ENCODE measurements around the gene ATP5F1E.

Gene ATP5F1E

DNA sequence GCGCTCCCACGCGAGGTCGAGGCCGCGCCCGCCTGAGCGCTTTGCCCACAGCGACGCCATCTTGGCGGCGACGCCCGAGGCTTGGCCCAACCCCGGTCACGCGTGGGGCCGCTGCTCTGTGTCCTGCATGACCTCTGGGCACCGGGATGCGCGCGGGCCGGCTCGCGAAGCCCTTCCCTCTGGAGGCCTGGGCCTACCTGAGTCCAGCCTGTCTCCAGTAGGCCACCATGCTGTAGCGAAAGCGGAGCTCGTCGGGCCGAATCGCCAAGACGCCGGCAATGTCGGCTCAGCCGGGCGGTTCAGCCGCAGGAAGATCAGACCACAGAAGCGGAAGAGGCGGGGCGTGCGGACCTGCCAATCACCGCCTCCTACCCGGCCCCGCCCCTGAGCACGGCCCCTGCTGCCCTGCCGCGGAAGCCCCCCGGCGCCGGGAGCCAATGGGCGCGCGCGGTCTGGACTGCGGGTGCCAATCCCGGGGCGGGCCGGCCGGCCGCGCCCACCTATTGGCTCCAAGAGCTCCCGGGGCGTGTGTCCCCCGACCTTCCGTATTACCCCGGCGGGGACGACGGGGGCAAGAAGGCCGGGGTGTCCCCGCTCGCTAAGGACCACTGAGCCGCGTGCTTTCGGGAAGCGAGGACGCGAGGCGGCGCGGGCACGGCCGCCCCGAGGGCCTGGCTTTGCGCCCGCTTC lies at the start of gene ATP5F1E:
TSS of gene ATP5F1E (minus strand) at position 313 of the 690 bp plus-strand sequence. CDS start at position 229, 84 bp downstream.
- DNase-seq = peak; percentile 86

DNA sequence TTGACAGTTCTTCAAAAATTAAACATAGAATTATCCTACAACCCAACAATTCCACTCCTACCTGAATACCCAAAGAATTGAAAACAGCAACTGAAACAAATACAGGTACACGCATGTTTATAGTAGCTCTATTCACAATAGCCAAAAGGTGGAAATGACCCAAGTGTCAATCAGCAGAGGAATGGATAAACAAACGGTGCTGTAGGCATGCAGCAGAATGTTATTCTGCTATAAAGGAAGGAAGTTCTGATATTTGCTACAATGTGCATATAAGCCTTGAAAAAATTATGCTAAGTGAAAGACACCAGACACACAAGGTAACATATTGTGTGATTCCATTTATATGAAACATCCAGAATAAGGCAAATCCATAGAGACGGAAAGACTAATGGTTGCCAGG lies 48.9 kb upstream of the ATP5F1E start:
- no peak for DNase-seq

DNA sequence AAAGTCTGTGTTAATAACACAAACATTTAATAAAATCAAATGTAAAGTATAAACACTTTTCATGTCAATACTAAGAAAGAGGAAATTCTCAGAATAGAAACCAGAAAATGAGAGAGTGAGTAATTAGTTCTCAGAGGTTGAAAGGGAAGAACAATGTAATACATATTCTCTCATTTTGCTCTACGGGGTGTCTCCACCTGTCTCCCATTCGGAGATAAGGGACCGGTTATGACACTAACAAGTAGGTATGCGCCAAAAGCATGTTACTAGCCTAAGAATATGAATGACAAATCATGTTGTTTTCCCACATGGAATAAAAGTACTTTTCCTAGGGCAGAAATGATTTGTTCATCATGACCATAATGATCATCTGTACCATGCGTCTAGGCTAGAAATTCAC lies 46.1 kb upstream of the ATP5F1E start:
- DNase-seq = no peak

DNA sequence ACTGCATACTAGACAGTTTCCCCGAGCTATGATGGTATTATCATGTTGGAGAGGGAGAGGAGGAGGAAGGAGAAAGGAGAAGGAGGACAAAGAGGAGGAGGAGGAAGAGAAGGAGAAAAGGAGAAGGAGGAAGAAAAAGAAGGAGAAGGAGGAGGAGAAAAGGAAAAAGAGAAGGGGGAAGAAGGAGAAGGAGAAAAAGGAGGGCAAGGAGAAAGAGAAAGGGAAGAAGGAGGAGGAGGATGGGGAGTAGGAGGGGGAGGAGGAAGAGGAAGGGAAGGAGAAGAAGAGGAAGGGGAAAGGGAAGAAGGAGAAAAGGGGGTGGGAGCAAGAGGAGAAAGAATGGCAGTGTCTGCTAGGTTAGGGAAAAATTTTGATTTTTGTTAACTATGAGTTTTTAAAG lies 45.6 kb upstream of the ATP5F1E start:
- no peak for DNase-seq

DNA sequence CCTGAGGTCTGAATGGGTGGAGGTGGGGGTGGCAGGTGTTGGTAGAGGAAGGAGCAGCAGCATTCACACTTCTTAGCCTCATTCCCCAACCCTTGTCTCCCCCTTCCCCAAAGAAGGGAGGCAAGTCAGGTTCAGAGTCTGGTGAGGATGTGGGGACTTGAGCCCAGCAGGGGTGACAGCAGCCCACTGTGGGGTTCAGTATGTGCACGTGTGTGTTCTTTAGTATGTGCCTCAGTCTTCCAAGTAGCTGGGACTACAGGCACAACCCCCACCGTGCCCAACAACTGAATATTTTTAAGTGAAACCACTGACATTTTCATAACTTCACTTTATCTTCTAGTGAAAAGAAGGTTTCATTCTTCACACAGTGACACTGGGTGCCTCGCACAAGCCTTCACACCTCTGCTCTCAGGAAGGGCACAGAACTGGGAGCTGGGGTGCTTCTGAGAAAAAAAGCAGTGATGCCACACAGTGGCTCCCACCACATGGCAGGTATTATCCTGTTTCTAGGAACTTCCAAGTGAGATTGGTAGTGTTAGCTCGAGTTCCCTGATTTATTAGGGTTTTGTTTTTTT lies 43.9 kb upstream of the ATP5F1E start:
- no peak for DNase-seq

DNA sequence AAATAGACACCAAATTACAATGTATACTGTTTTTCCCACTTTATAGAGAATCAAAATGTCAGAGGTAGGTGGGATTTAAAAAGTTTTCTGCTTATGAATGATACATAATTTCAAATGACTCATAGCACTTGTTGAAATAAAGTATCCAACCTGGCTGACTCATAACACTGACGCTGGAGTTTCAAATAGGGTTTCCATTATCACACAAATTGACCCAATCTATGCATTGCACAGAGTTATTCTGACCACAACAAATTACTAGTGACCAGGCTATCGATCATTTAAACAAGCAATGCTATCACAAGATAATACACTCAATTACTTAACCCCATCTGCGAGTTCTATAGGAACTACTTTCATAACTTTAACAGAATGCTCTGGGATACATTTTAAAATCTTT lies 42.3 kb upstream of the ATP5F1E start:
- DNase-seq = no peak

DNA sequence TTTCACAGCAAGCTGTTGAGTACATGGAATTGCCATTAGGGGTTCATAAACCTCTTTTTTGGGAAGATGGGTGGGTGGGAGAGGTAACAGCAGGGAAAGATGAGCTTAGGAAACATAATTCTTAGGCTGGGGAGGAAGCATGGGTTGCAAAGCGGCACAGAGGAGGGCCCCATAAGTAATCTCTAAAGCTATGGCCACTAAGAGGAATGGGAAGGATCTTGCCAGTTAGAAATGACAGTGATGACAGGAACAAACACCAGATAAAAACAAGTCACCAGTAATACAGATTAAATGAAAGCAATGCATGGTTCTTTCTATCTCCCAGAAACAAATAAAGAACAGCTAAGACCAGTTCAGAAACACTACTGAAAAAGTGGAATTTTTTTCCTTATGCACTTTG lies 41.4 kb upstream of the ATP5F1E start:
- DNase-seq = no peak

DNA sequence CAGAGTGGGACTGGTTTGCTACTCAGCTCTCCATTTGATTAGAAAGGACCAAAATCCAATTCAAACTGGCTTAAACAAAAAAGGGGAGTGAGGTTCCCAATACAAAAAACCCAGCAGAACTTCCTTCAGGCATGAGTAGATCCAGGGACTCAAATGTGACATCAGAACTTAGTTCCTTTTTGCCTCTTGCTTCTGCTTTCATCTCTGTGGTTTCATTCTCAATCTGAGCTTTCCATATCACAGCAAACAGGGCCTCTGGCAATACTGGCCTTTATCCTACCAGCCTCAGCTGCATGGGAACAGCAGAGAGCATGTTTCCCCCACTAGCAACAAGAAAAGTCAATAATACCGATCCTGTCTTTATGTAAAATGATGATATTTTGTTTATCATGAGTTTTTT lies 39.1 kb upstream of the ATP5F1E start:
- DNase-seq = no peak

DNA sequence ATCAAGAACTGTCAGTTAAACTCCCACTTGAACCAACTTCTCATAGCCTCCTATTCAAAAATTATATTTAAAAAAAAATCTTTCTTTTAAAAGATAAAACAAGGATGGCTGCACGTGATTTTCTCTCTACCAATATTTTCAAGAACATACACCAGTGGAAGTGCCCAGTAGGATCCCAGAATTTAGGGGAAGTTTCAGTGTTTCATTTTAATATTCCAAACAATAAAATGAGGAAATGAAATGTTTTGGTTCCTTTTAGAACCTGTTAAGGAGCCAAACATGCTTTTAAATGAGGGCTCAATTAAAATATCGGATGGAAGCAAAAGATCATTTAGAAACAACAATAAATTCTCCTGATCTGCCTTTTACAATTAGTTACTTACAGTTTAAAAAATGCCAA lies 36.9 kb upstream of the ATP5F1E start:
- DNase-seq = no peak

DNA sequence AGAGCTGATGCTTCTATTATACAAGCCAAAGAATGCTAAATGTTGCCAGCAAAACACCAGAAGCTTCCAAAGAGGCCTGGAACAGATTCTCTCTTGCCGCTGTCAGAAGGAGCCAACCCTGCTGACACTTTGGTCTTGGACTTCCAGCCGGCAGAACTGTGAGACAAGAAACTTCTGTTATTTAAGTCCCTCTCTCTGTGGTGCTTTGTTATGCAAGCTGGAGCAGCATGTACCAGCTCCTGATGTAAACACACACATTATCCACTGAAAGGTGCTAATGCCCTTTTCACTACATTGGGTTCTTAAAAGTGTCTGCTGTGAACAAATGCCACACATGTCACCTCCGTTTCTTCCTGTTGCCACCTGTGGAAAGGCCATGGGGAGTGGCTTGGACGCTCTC lies 36.4 kb upstream of the ATP5F1E start:
- no peak for DNase-seq

DNA sequence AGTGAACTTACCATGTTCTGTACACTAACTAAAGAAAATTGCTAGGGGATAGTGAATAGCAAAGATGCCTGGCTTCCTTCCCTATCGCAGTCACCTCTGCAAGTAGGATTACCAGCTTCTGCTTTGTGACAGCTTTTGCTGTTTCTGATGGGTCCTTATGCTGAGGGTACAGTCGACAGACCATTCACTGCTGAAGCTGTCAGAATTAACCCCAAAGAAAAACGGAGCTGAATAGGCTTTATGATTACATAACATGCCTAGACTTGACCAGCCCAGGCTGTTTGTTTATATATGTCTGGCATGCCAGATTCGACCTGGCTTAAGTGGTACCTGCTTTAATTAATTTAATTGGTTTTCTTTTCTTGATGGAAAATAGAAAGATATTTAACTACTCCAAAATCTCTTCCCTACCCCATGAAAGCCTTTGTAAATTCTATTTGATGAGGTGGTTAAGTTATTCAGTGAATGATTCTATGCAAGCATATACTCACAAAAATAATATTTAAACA lies 32.1 kb upstream of the ATP5F1E start:
- DNase-seq = peak; percentile 39

DNA sequence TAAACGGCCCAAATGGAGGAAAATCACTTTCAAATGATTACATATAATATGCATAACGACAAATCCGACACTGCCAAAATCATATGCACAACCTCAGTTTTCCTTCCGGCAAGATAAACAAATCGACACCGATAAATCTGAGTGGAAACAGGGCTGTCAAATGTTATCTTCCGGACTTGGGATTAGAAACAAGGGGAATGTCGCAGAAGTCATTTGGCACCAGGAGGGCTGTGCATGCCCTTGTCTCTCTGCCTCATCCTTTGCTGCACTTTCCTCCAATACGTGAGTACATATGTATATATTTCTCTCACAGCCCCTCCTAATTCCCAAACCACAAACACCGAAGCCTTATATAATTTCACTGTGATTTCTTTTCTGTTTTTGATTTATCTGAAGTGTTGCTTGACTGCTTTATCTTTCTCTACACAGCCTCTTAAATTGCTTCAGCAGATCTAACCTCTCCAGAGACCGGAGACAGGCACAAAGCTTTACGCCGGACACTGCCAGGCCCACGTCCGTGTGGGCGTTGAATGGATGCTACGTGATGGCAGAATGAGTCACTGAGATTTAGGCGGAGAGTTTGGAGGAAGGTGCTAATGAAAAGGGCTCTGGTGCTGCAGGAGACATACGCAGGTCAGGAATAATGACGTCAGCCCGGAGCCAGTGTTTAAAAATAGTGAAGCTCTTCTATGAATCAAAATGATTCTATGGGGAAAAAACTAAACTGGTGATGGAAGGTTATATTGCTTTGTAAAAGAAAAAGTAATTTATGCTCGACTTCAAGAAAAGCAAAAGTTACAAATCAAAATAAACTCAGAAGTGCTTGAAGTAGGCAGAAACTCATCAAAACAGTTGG lies 31.5 kb upstream of the ATP5F1E start:
- no peak for DNase-seq

DNA sequence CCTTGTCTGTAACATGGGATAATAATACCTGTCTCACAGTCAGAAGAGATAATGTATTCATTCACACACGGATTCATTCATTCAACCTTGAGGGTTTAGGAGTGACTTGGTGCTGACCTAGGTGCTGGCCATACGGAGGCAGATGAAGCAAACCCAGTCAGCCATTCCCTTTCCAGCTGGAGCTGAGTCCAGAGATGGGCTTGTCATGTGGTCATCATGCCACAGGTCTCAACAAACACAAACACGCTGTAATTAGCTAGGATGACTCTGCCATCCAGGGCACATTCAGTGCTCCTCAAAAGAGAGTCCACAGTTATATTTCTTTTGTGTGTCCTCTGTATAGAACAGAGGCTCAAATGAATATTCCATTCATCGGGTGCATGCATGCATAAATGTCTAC lies 29.9 kb upstream of the ATP5F1E start:
- no peak for DNase-seq

DNA sequence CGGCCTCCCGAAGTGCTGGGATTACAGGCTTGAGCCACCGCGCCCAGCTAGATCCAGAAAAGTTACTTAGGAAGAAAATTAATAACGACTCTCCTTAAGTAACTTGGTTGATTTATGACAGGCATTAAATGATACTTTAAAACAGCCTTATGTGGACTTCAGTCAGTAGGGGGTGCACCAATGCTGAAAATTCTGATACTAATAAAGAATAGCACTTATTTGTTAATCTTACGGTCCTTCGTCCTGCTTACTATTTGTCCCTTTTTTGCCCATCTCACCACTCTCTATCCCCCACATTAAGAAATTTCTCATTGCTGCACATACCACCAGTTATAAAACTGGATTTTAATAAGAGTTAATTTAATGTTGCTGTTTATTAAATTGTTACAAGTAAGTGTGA lies 23.2 kb upstream of the ATP5F1E start:
- no peak for DNase-seq

DNA sequence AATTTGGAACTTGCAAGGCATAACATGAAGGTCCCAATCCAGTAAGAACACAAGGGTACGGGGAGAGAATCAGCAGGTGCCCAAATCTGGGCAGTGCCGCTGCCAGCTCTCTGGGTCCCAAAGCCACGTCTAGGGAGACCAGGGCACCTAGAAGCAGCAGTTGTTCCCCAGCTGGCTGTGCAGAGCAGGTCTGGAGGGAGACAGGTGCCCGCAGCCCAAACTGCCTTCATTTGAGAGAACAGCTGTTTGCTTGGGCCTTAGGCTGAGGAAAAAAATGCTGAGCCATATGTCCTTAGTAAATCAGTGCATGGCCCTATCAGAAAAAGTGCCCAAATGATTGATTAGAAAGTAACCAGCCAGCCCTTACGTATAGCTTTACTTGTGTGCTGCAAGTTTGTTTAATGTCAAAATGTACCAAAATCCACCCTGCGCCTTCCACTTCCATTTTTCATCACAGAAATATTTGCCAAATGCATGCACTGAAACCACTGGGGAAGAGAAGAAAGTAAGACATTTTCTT lies 19.6 kb upstream of the ATP5F1E start:
- no peak for DNase-seq

DNA sequence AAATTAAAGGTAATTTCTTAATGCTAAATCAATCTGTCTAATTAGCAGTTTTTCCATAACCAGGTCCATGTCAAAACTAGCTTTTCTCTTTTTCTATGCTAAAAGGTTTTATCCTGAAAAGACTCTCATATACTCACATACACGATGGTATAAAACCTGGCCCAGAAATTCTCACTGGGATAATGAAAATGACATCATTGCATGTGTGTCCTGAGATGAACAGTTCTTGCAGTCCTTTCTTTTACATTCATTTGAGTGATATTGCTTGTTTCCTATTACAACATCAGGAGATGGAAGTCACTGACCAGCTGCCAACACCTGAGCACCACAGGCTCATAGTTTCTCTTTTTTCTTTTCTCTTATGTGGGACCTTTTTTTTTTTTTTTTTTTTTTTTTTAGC lies 18.3 kb upstream of the ATP5F1E start:
- DNase-seq = no peak

DNA sequence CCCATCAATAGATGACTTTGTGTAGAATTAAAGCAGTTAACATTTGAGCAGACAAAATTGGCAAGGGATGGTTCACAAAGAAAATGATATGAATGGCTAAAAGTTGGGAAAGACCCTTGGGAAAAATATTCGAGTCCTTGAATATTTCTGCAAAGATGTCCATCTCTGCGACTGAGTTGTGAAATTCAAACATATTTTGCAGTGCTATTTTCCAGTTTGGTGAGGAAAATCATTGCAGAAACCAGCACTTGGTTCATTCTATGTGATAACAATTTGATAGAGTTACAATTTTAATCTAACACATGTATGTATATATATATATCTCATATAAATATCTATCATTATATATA lies 16.5 kb upstream of the ATP5F1E start:
- no peak for DNase-seq

DNA sequence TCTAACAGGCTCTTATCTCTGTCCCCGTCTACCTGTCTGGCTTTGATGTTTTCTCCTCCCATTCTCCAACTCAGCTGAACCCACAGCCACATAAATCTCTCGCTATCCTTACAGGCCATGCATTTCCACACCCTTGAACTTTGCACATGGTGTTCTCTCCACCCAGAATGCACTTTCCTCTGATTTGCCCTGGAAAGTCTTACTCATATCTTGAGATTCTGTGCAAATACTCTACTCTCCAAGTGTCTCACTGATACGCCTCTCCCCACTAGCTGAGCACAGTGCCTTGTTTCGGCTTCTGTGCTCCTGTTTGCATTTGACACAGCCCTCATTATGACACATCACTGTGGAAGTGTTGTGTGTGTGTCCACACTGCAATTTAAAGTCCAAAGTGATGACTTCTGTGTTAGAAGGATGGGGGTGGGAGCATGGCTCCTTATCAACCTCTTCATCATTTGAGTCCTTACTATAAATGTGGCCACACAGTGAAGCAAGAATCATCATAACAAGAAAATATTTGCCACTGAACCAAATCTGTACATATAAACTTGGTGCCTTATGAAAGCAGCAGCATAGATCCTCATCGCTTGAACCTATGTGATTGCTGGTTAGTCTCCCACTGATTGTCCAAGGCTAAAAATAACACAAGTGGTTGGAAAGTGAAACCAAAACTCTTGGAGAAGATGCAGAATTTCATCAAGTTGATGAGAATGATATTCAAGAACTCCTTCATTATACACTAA lies 16.0 kb upstream of the ATP5F1E start:
- DNase-seq = no peak

DNA sequence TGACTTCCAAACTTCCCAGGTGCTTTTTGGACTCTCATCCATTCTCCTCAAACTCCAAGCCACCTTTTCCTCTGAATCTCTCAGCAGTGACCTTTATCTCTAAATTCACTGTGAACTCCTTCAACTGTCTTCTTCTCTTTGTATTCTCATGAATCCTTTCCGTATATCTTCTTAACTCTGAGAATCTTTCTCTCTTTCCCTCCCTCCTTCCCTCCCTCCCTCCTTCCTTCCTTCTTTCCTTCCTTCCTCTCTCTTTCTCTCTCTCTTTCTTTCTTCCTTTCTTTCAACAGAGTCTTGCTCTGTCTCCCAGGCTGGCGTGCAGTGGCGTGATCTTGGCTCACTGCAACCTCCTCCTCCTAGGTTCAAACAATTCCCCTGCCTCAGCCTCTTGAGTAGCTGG lies 14.7 kb upstream of the ATP5F1E start:
- DNase-seq = no peak

DNA sequence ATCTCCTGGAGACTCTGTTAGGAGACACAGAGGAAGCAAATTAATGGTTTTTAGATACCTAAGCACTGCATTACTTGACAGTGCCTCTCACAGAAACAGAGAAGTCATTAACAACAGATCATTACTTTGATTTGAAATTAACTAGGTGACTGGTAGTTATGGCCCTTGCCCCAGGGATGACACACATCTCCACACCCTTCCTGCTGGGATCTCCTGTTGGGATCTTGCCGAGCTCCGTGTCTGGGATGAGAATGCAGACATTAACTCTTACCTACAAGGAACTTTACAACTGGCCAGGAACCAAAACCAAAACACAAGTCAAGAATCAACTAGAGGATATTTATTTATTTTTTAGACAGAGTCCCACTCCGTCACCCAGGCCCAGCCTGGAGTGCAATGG lies 12.7 kb upstream of the ATP5F1E start:
- DNase-seq = no peak

DNA sequence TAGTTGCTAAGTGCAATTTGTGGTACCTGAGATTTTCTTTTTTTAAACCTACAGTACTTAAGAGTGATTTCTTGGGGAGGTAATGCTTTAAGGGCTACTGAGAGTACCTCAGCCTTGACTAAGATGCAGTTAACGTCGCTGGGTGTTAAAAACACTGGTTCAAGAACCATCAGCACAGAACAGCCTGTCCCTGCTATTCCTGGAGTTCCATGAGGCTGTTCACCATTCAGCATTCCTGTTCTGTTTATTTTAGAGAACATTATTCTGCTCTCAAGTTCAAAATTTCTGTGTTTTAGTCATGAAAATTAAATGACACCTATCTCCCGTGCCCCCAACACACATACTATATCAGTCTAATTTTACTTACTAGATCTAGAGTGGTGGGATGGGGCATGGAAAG lies 12.2 kb upstream of the ATP5F1E start:
- no peak for DNase-seq

DNA sequence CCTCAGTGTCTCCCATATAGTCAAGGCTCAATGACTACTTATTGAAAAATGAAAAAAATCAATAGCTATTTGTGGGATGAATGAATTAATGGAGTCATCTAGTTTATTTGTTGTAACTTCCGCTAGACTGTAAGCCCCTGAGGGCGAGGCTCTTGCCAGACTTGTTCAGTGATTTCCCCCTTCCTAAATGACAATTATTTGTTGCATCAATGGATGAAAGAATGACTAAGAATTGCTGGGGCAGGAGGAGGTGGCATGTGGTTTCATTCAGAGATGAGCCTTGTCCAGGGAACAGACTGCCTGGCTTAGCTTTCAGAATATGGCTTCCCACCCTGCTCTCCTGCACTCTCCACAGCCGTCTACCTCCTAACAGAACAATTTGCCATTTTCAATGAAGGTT lies 11.6 kb upstream of the ATP5F1E start:
- DNase-seq = no peak
